ENCODE measurements around the gene H2AZ1.

Gene H2AZ1

DNA sequence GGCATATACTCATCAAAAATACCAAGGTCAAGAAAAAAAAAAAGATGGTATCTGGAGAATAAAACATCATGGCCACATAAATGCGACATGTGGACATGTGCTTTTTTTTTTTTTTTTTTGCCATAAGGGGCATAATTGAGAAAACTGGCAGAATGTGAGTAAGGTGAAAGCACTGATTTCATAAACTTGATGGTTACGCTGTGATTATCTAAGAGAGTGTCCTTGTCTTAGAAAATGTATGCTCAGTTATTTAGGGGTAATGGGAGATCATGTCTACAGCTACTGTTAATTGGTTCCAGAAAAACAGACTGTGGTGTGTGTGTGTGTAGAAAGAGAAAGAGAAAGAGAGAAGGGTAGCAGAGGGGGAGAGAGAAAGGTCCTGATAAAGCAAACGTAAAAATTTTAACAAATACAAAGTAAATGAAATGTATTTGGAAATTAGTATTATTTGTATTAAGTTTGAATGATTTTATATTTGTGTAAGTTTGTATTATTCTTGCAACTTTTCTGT is 11.8 kb downstream of the H2AZ1 start:
- Histone ChIP-seq H3K27me3 (ENCODE audit: insufficient read depth, low read length, poor library complexity, severe bottlenecking) (no peaks in the 10 kb centered on the region), H3K9me3 (ENCODE audit: insufficient read depth, low read depth, low read length) (no peaks in the 10 kb centered on the region), H3K79me2 (ENCODE audit: insufficient read depth, low read length) (peaks cover 44% of the 10 kb centered on the region), H3K9me2 (replicated peaks; ENCODE audit: low read depth, low read length) (no peaks in the 10 kb centered on the region), H3K36me3 (ENCODE audit: insufficient read depth, low read length) (no peaks in the 10 kb centered on the region), H2AFZ (ENCODE audit: low read length) (no peak overlapping the region), H3F3A (ENCODE audit: low read depth) (no peaks in the 10 kb centered on the region), H3K4me1 (ENCODE audit: insufficient read depth, low read length, poor library complexity, severe bottlenecking) (peaks cover 12% of the 10 kb centered on the region), H3K9ac (ENCODE audit: low read depth, low read length, poor library complexity, severe bottlenecking) (no peak overlapping the region), H4K20me1 (ENCODE audit: insufficient read depth, low read length, poor library complexity, severe bottlenecking) (peaks cover 21% of the 10 kb centered on the region), H3K4me3 (ENCODE audit: low read length, poor library complexity, severe bottlenecking) (no peak overlapping the region), H3K4me2 (ENCODE audit: low read depth, low read length, poor library complexity, severe bottlenecking) (no peak overlapping the region)
- TF ChIP-seq CTCF (conservative IDR thresholded peaks at IDR 0.05; ENCODE audit: low read length) (no peak), EZH2phosphoT487 (IDR thresholded peaks at IDR 0.05; ENCODE audit: borderline replicate concordance) (no peak)

DNA sequence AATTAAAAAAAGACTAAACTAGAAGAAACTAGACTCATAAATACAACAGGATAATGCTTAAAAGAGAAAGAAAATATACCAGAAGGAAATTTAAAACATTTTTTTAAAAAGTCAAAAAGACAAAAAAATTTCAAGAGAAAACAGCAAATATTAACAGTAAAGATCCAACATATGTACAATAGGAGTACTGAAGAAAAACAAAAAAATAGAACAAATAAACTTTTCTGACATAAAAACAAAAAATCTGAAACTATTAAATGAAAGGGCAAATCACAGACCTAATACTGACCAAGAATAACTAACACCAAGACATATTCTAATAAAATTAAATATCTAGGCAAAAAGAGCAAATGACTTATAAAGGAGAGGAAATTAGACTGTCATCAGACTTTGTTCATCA is 15.2 kb downstream of the H2AZ1 start:
- H3K9ac ChIP-seq (ENCODE audit: low read depth, low read length, poor library complexity, severe bottlenecking) = no peak overlapping the region
- H4K20me1 ChIP-seq (ENCODE audit: insufficient read depth, low read length, poor library complexity, severe bottlenecking) = no peaks in the 10 kb centered on the region
- H3K9me3 ChIP-seq (ENCODE audit: insufficient read depth, low read depth, low read length) = no peaks in the 10 kb centered on the region
- no peak overlapping the region for H2AFZ ChIP-seq (ENCODE audit: low read length)
- H3K27me3 ChIP-seq (ENCODE audit: insufficient read depth, low read length, poor library complexity, severe bottlenecking) = no peaks in the 10 kb centered on the region
- no peaks in the 10 kb centered on the region for H3K4me1 ChIP-seq (ENCODE audit: insufficient read depth, low read length, poor library complexity, severe bottlenecking)
- no peak overlapping the region for H3K4me3 ChIP-seq (ENCODE audit: low read length, poor library complexity, severe bottlenecking)
- H3K36me3 ChIP-seq (ENCODE audit: insufficient read depth, low read length) = peaks cover 4% of the 10 kb centered on the region; the same call in 1 of the 2 replicates
- H3F3A ChIP-seq (ENCODE audit: low read depth) = no peaks in the 10 kb centered on the region
- H3K4me2 ChIP-seq (ENCODE audit: low read depth, low read length, poor library complexity, severe bottlenecking) = no peak overlapping the region
- H3K9me2 ChIP-seq (replicated peaks; ENCODE audit: low read depth, low read length) = no peaks in the 10 kb centered on the region
- TF ChIP-seq CTCF (conservative IDR thresholded peaks at IDR 0.05; ENCODE audit: low read length) (no peak), EZH2phosphoT487 (IDR thresholded peaks at IDR 0.05; ENCODE audit: borderline replicate concordance) (no peak)
- H3K79me2 ChIP-seq (ENCODE audit: insufficient read depth, low read length) = peaks cover 58% of the 10 kb centered on the region

GRCh38 chr4:99927566-99927965 is 22.5 kb downstream of the H2AZ1 start:
- Histone ChIP-seq H3K79me2 (ENCODE audit: insufficient read depth, low read length) (peaks cover 26% of the 10 kb centered on the region), H3K36me3 (ENCODE audit: insufficient read depth, low read length) (peaks cover 54% of the 10 kb centered on the region; the same call in 1 of the 2 replicates)

More at GRCh38 chr4:99927566-99927965, 22.5 kb downstream of the H2AZ1 start:
- Histone ChIP-seq H4K20me1 (ENCODE audit: insufficient read depth, low read length, poor library complexity, severe bottlenecking) (no peaks in the 10 kb centered on the region), H3F3A (ENCODE audit: low read depth) (no peaks in the 10 kb centered on the region), H3K4me2 (ENCODE audit: low read depth, low read length, poor library complexity, severe bottlenecking) (no peak overlapping the region), H3K4me3 (ENCODE audit: low read length, poor library complexity, severe bottlenecking) (no peak overlapping the region), H3K4me1 (ENCODE audit: insufficient read depth, low read length, poor library complexity, severe bottlenecking) (no peaks in the 10 kb centered on the region), H2AFZ (ENCODE audit: low read length) (no peak overlapping the region), H3K9me2 (replicated peaks; ENCODE audit: low read depth, low read length) (no peaks in the 10 kb centered on the region), H3K9ac (ENCODE audit: low read depth, low read length, poor library complexity, severe bottlenecking) (no peak overlapping the region), H3K27me3 (ENCODE audit: insufficient read depth, low read length, poor library complexity, severe bottlenecking) (no peaks in the 10 kb centered on the region), H3K9me3 (ENCODE audit: insufficient read depth, low read depth, low read length) (no peaks in the 10 kb centered on the region)
- TF ChIP-seq EZH2phosphoT487 (IDR thresholded peaks at IDR 0.05; ENCODE audit: borderline replicate concordance) = no peak
- TF ChIP-seq CTCF (conservative IDR thresholded peaks at IDR 0.05; ENCODE audit: low read length) = no peak
